GM12878 (cell line): ENCODE data around the gene ZBED1. TPM values are rescaled to one million over a fixed set of nuclear protein-coding genes. Genes with fewer than 3 reads are reported as not detected.

ENCODE experiments used
- ATAC-seq: fragments of 200-7000 bp; cut with Tn5 transposase; 3 replicates; pipeline ENCODE4 v1.9.1; 2020; ENCODE audit warnings: mild to moderate bottlenecking, moderate library complexity
- BruUV-seq: library from RNA; stranded (reverse); fragments of 400-500 nt; replicated peaks from 2 replicates; lab custom pipeline; 2021; lab: Mats Ljungman, UMichigan
- CTCF ChIA-PET: fragments of 300-600 bp; sonication (Branson Sonifier 250); formaldehyde crosslinking; extraction: SDS; loops from one replicate; lab custom pipeline; 2021; ENCODE audit warnings: inconsistent platforms; lab: Yijun Ruan, JAX
- POLR2A ChIA-PET: fragments of 350-600 bp; formaldehyde crosslinking; extraction: SDS; loops from one replicate; lab custom pipeline; 2021; ENCODE audit warnings: inconsistent platforms; lab: Charles Lee
- RAD21 ChIA-PET: fragments of 300-600 bp; sonication (Branson Sonifier 250); formaldehyde crosslinking; loops from one replicate; lab custom pipeline; 2023; ENCODE audit warnings: antibody characterized with exemption; ENCODE audit not compliant: unreplicated experiment; lab: Charles Lee
- SMC1A ChIA-PET: fragments of 300-600 bp; sonication (Branson Sonifier 250); formaldehyde crosslinking; loops from one replicate; lab custom pipeline; 2023; ENCODE audit not compliant: unreplicated experiment, uncharacterized antibody; lab: Charles Lee
- DNase-seq: peaks from one replicate; pipeline ENCODE4 v3.0.0-alpha.2; 2011; ENCODE audit warnings: low read depth, low spot score
- FAIRE-seq: peaks from 3 replicates; lab custom pipeline; 2011; peaks lifted over from hg19 to GRCh38; lab: Jason Lieb, UNC
- H2AFZ ChIP-seq: 2 replicates; pipeline ENCODE4 v1.6.0; 2011; ENCODE audit warnings: low read depth, low read length, control low read depth; ENCODE audit not compliant: control insufficient read depth
- H3K27ac ChIP-seq: 2 replicates; pipeline ENCODE4 v1.5.1; 2011; ENCODE audit warnings: control low read depth; ENCODE audit not compliant: control insufficient read depth, insufficient read depth
- H3K27me3 ChIP-seq, 2 experiments: replicated peaks in 1 of 2; 2 replicates each; pipeline versions ENCODE4 v1.6.0 to v1.6.1; 2011; ENCODE audit warnings: low read length in 1 of 2; ENCODE audit not compliant: control insufficient read depth in 2 of 2, insufficient read depth in 2 of 2
- H3K36me3 ChIP-seq, 2 experiments: 2 replicates each; pipeline ENCODE4 v1.5.1; 2011; ENCODE audit warnings: low read length in 1 of 2; ENCODE audit not compliant: control insufficient read depth in 2 of 2, insufficient read depth in 2 of 2
- H3K4me1 ChIP-seq: 2 replicates; pipeline ENCODE4 v1.6.1; 2011; ENCODE audit warnings: mild to moderate bottlenecking, low read length, moderate library complexity, mixed read lengths; ENCODE audit not compliant: control insufficient read depth, insufficient read depth
- H3K4me2 ChIP-seq: 2 replicates; pipeline ENCODE4 v1.6.0; 2011; ENCODE audit warnings: control low read depth; ENCODE audit not compliant: control insufficient read depth, insufficient read depth
- H3K4me3 ChIP-seq: fragments of 200-600 bp; sonication (generic); 2 replicates; pipeline ENCODE4 v1.5.1; 2016
- H3K79me2 ChIP-seq: 2 replicates; pipeline ENCODE4 v1.6.0; 2011; ENCODE audit warnings: low read length; ENCODE audit not compliant: control insufficient read depth, insufficient read depth
- H3K9ac ChIP-seq: 2 replicates; pipeline ENCODE4 v1.8.0; 2011; ENCODE audit warnings: low read length, control low read depth, mixed read lengths; ENCODE audit not compliant: control insufficient read depth, insufficient read depth
- H3K9me3 ChIP-seq: replicated peaks from 3 replicates; pipeline ENCODE4 v1.5.1; 2011; ENCODE audit warnings: mild to moderate bottlenecking, low read length; ENCODE audit not compliant: control insufficient read depth, insufficient read depth
- H4K20me1 ChIP-seq: 2 replicates; pipeline ENCODE4 v1.6.0; 2011; ENCODE audit not compliant: control insufficient read depth, insufficient read depth
- CTCF ChIP-seq, 3 experiments: IDR thresholded peaks in 2 of 3; conservative IDR thresholded peaks in 1 of 3; 2 replicates each; pipeline ENCODE4 v1.5.1; 2011; ENCODE audit warnings: low read depth in 3 of 3, low read length in 3 of 3, mild to moderate bottlenecking in 3 of 3, control low read depth in 2 of 3, moderate library complexity in 2 of 3, inconsistent platforms in 1 of 3, mixed read lengths in 1 of 3; ENCODE audit not compliant: control insufficient read depth in 2 of 3, insufficient read depth in 1 of 3; ENCODE audit errors: extremely low read depth in 1 of 3
- HDGF ChIP-seq: fragments of 450-650 bp; IDR thresholded peaks from 2 replicates; pipeline ENCODE4 v1.6.1; 2016; ENCODE audit warnings: antibody characterized with exemption
- JUNB ChIP-seq: IDR thresholded peaks from 2 replicates; pipeline ENCODE4 v1.6.1; 2016; ENCODE audit warnings: antibody characterized with exemption, mild to moderate bottlenecking
- MEF2B ChIP-seq: fragments of 450-650 bp; IDR thresholded peaks from 2 replicates; pipeline ENCODE4 v1.6.1; 2018; ENCODE audit warnings: mild to moderate bottlenecking, moderate library complexity; ENCODE audit not compliant: partially characterized antibody, poor library complexity, severe bottlenecking
- MLLT1 ChIP-seq: fragments of 450-650 bp; IDR thresholded peaks from 2 replicates; pipeline ENCODE4 v1.6.1; 2016; ENCODE audit warnings: mild to moderate bottlenecking
- NFXL1 ChIP-seq: fragments of 450-650 bp; IDR thresholded peaks from 2 replicates; pipeline ENCODE4 v1.6.1; 2017; ENCODE audit warnings: antibody characterized with exemption, mild to moderate bottlenecking, borderline replicate concordance
- PKNOX1 ChIP-seq: fragments of 450-650 bp; IDR thresholded peaks from 2 replicates; pipeline ENCODE4 v1.6.1; 2016; ENCODE audit warnings: mild to moderate bottlenecking
- POLR2A ChIP-seq: IDR thresholded peaks from 2 replicates; pipeline ENCODE4 v1.6.1; 2011; ENCODE audit warnings: low read depth, mild to moderate bottlenecking, low read length
- RUNX3 ChIP-seq: IDR thresholded peaks from 2 replicates; pipeline ENCODE4 v1.6.1; 2012; ENCODE audit warnings: low read length, inconsistent platforms
- ZNF384 ChIP-seq: IDR thresholded peaks from 2 replicates; pipeline ENCODE4 v1.6.1; 2012; ENCODE audit warnings: low read depth, mild to moderate bottlenecking, low read length, improper control_type of control experiment, borderline replicate concordance
- WGBS: methylation state at CpG from one replicate; pipeline ENCODE4 v1.1.6; 2016; ENCODE audit warnings: low lambda C conversion rate; ENCODE audit not compliant: insufficient replicate concordance, insufficient coverage; ENCODE audit errors: missing lambda C conversion rate; 5-methylcytosine and 5-hydroxymethylcytosine counted together
- in situ Hi-C: fragments of 300-500 bp; cut with MboI; formaldehyde crosslinking; loops from 9 replicates; pipeline ENCODE4 v1.14.3; 2018; ENCODE audit warnings: mixed read lengths
- intact Hi-C: fragments of 100-400 bp; cut with micrococcal nuclease; formaldehyde crosslinking; loops from one replicate; pipeline ENCODE4 v1.14.2; 2022; ENCODE audit not compliant: unreplicated experiment
- polyA plus RNA-seq, 11 experiments: library from polyadenylated mRNA; depleted of rRNA in 4 of 11; unstranded in 6 of 11; stranded (reverse) in 5 of 11; fragments of >200 nt; fragmentation: Nextera tagmentation in 4 of 11; fragmentation: Illumina TruSeq in 1 of 11; extraction: Ambion mirVana in 4 of 11; extraction: Trizol in 1 of 11; gene quantifications; 1 replicate in 1 of 11; 2 replicates in 10 of 11; pipeline versions ENCODE4 v1.2.1 to v1.2.3, GENCODE V29; 2011 to 2016; ENCODE audit warnings: inconsistent platforms in 2 of 11, missing spikeins in 2 of 11, low read depth in 1 of 11
- total RNA-seq, 4 experiments: library from RNA; depleted of rRNA in 3 of 4; stranded (reverse); fragments of >200 nt in 3 of 4; fragmentation: Illumina TruSeq in 1 of 4; extraction: Trizol in 1 of 4; gene quantifications; 2 replicates each; pipeline versions ENCODE4 v1.2.1 to v1.2.3, GENCODE V29; 2013 to 2021

ZBED1 gene
- total and polyA plus RNA-seq, 10 of the 15 experiments (the other 5 are each of a cell fraction or from before 2014, with no cell fraction given): 1.9 to 75.5 (median 40.5) TPM

- H3K4me1 ChIP-seq: no peaks in the 10 kb centered on the region
- in situ Hi-C loops (no loop called here), intact Hi-C loops (no loop called here)
- no TSS peak for BruUV-seq
- H3K36me3 ChIP-seq: no peaks in the 10 kb centered on the region
- peaks cover 2% of the 10 kb centered on the region; the same call in 2 of the 3 replicates for H3K9me3 ChIP-seq
- H3K27me3 ChIP-seq: no peaks in the 10 kb centered on the region
- POLR2A ChIA-PET: no interaction called here
- SMC1A ChIA-PET: no interaction called here
- no peak overlapping the region for H3K4me2 ChIP-seq
- ATAC-seq (no peak), FAIRE-seq (no peak), DNase-seq (no peak)
- 95% methylated on average over 25 of the region's 25 CpGs for WGBS
- no peak overlapping the region for H3K27ac ChIP-seq
- no peak overlapping the region for H2AFZ ChIP-seq
- H3K79me2 ChIP-seq: no peaks in the 10 kb centered on the region
- no peaks in the 10 kb centered on the region for H4K20me1 ChIP-seq
- H3K4me3 ChIP-seq: no peak overlapping the region
- no peak overlapping the region for H3K9ac ChIP-seq
- CTCF ChIA-PET: no interaction called here
- RAD21 ChIA-PET: no interaction called here
- no peak for TF ChIP-seq CTCF (IDR thresholded peaks at IDR 0.05 in 2 of 3, conservative IDR thresholded peaks at IDR 0.05 in 1 of 3; ENCODE audit: control insufficient read depth in 2 of 3, extremely low read depth in 1 of 3, insufficient read depth in 1 of 3, low read depth in 3 of 3, low read length in 3 of 3)
- 0 out of 2 replicates have a peak, but pooled peaks have one; percentile 7 for TF ChIP-seq RUNX3
- peak; percentile 61 for TF ChIP-seq JUNB
Measured at GRCh38 chrX:2451501-2452316, 49.1 kb downstream of the ZBED1 start.

GRCh38 chrX:2450681-2451080 is 50.1 kb downstream of the ZBED1 start:
- intact Hi-C loops: no loop called here
- ChIA-PET CTCF (no interaction called here), POLR2A (no interaction called here), RAD21 (no interaction called here), SMC1A (no interaction called here)
- no peaks in the 10 kb centered on the region for H4K20me1 ChIP-seq
- WGBS: 75% methylated on average over 5 of the region's 5 CpGs
- H3K4me3 ChIP-seq: no peak overlapping the region
- no peak for TF ChIP-seq NFXL1
- no peak for TF ChIP-seq POLR2A
- TF ChIP-seq HDGF: no peak
- no peak for TF ChIP-seq MLLT1
- TF ChIP-seq PKNOX1: no peak
- no peak for TF ChIP-seq MEF2B
- no peak for TF ChIP-seq ZNF384
- peaks cover 3% of the 10 kb centered on the region; the same call in 2 of the 3 replicates for H3K9me3 ChIP-seq
- in situ Hi-C loops: no loop called here
- no TSS peak for BruUV-seq
- H3K27me3 ChIP-seq: no peaks in the 10 kb centered on the region
- H3K36me3 ChIP-seq: no peaks in the 10 kb centered on the region
- no peak overlapping the region for H3K9ac ChIP-seq
- H3K79me2 ChIP-seq: no peaks in the 10 kb centered on the region; the same call in 1 of the 2 replicates
- ATAC-seq (no peak), FAIRE-seq (no peak), DNase-seq (no peak)
- H2AFZ ChIP-seq: no peak overlapping the region
- no peak overlapping the region for H3K27ac ChIP-seq
- H3K4me1 ChIP-seq: no peaks in the 10 kb centered on the region
- H3K4me2 ChIP-seq: no peak overlapping the region
